ENCODE data around the gene IL20RB. TPM values are rescaled to one million over a fixed set of nuclear protein-coding genes. Genes with fewer than 3 reads are reported as not detected.

The IL20RB gene
- total RNA-seq, 2 experiments from 2014 or later, result 1.5 to 2.2 TPM

DNA sequence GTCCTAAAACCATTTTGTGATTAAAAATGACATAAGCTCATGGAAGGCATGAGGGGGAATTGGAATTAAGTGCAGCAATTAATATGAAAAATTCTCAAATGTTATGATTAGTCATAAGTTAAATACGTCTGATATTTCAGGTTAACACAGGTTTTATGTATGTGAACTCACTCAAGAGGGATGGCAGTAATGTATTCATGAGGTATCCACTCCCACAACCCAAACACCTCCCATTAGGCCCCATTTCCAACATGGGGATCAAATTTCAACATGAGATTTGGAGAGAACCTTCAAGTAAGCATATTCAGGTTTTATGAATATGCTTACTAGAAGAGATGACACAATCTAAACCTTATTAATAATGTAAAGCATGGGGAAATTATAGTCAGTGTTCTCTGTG is 41.6 kb upstream of the IL20RB start:
- ChIA-PET POLR2A (interaction anchor here (2.5 kb wide), 1 partner anchor 55 kb away, joined by 8 read pairs; the partner anchor contains the start of gene NCK1), CTCF (no interaction called here)
- no peak overlapping the region for H3K4me3 ChIP-seq (ENCODE audit: low read length)
- H3K9me3 ChIP-seq (ENCODE audit: control insufficient read depth in 1 of 2, insufficient read depth in 1 of 2, low read length in 2 of 2), result no peaks in the 10 kb centered on the region
- Mint-ChIP-seq H3K4me3 (peak overlapping the region; percentile 21), H3K4me1 (ENCODE audit: low read depth) (peaks cover 91% of the 10 kb centered on the region), H3K27ac (peak overlapping the region; percentile 55), H3K9me3 (no peaks in the 10 kb centered on the region), H3K36me3 (ENCODE audit: low read depth) (peaks cover 46% of the 10 kb centered on the region), H3K27me3 (no peaks in the 10 kb centered on the region)
- TF ChIP-seq, protein P1, sequence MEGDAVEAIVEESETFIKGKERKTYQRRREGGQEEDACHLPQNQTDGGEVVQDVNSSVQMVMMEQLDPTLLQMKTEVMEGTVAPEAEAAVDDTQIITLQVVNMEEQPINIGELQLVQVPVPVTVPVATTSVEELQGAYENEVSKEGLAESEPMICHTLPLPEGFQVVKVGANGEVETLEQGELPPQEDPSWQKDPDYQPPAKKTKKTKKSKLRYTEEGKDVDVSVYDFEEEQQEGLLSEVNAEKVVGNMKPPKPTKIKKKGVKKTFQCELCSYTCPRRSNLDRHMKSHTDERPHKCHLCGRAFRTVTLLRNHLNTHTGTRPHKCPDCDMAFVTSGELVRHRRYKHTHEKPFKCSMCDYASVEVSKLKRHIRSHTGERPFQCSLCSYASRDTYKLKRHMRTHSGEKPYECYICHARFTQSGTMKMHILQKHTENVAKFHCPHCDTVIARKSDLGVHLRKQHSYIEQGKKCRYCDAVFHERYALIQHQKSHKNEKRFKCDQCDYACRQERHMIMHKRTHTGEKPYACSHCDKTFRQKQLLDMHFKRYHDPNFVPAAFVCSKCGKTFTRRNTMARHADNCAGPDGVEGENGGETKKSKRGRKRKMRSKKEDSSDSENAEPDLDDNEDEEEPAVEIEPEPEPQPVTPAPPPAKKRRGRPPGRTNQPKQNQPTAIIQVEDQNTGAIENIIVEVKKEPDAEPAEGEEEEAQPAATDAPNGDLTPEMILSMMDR (IDR thresholded peaks at IDR 0.05), result no peak
- H3K27me3 ChIP-seq (ENCODE audit: control insufficient read depth in 1 of 2, insufficient read depth in 2 of 2, low read length in 2 of 2), result no peaks in the 10 kb centered on the region
- H3K4me1 ChIP-seq (ENCODE audit: insufficient read depth, low read length), result peaks cover 22% of the 10 kb centered on the region
- no peak for ATAC-seq (ENCODE audit: poor library complexity)
- no peak overlapping the region for H3K27ac ChIP-seq (ENCODE audit: low read depth in 1 of 2, low read length in 2 of 2)
- intact Hi-C loops (cut with DNase I, micrococcal nuclease), result loop anchor here in 1 of 2 experiments (5.0 kb wide), 1 partner anchor 54 kb away; the partner anchor contains the start of gene NCK1
- DNase-seq, result no peak
- peaks cover 5% of the 10 kb centered on the region for H3K36me3 ChIP-seq (ENCODE audit: insufficient read depth, low read length)

DNA sequence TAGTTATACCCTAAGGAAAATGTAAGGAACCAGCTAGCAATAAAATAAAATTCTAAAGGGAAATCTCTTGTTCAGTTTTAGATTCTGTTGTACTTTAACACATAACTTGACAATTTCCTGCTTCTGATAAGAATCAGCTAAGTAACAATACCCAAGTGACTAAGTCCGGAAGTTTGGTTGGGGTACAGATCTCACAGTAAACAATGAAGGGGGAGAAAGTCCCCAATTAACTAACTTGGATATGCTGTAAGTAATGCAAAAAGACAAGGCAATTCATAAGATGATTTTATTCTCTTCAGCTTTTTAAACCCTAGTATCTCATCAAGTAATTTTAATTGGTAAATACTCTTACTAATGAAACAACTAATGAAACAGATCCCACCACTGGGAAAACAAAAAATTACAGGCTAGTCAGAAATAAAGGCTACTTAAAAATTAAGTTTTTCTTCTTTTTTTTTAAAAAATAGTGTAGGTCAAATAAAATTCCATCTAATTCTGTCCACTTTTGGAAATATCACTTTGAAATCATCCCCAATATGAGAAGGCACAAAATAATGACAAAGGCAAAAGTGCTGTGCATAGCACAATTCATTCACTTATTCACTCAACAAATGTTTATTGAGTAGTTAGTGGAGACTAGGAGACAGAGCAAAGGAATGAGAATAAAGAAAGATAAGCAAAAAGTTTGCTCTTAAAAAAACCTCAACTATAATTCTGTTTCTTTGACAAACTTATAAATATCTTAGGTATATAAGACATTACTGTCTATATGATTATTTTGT is 37.8 kb upstream of the IL20RB start:
- ATAC-seq (ENCODE audit: poor library complexity) (peak; percentile 93), DNase-seq (peak in 5 of 14 experiments; percentile 4 to 85 (median 79))
- POLR2A ChIA-PET, result interaction anchor here (0.6 to 2.4 kb wide), 7 partner anchors 10 to 724 kb away, joined by 3 to 28 read pairs (median 4); partner anchors contain the start of genes MSL2, NCK1 and STAG1
- Histone ChIP-seq H3K4me3 (ENCODE audit: low read length) (peak overlapping the region; percentile 1), H3K36me3 (ENCODE audit: insufficient read depth, low read length) (peaks cover 5% of the 10 kb centered on the region), H3K27me3 (ENCODE audit: control insufficient read depth in 1 of 2, insufficient read depth in 2 of 2, low read length in 2 of 2) (no peaks in the 10 kb centered on the region), H3K4me1 (ENCODE audit: insufficient read depth, low read length) (peaks cover 23% of the 10 kb centered on the region), H3K27ac (ENCODE audit: low read depth in 1 of 2, low read length in 2 of 2) (peak overlapping the region; percentile 39 to 54), H3K9me3 (ENCODE audit: control insufficient read depth in 1 of 2, insufficient read depth in 1 of 2, low read length in 2 of 2) (no peaks in the 10 kb centered on the region)
- intact Hi-C loops (cut with DNase I, micrococcal nuclease), result loop anchor here (5.0 to 10.0 kb wide), 3 partner anchors 33 to 165 kb away; partner anchors contain the start of genes NCK1 (in 2 of the 2) and STAG1 (in 1 of the 2)
- CTCF ChIA-PET, result interaction anchor here (0.6 to 1.9 kb wide), 4 partner anchors 58 to 167 kb away, joined by 3 to 12 read pairs (median 3); partner anchors contain the start of genes NCK1 and STAG1
- TF ChIP-seq, protein P1 (IDR thresholded peaks at IDR 0.05), result no peak
- Mint-ChIP-seq H3K4me3 (peak overlapping the region; percentile 43), H3K27me3 (no peaks in the 10 kb centered on the region), H3K4me1 (ENCODE audit: low read depth) (peaks cover 88% of the 10 kb centered on the region), H3K36me3 (ENCODE audit: low read depth) (peaks cover 18% of the 10 kb centered on the region), H3K9me3 (no peaks in the 10 kb centered on the region), H3K27ac (peak overlapping the region; percentile 76)

DNA sequence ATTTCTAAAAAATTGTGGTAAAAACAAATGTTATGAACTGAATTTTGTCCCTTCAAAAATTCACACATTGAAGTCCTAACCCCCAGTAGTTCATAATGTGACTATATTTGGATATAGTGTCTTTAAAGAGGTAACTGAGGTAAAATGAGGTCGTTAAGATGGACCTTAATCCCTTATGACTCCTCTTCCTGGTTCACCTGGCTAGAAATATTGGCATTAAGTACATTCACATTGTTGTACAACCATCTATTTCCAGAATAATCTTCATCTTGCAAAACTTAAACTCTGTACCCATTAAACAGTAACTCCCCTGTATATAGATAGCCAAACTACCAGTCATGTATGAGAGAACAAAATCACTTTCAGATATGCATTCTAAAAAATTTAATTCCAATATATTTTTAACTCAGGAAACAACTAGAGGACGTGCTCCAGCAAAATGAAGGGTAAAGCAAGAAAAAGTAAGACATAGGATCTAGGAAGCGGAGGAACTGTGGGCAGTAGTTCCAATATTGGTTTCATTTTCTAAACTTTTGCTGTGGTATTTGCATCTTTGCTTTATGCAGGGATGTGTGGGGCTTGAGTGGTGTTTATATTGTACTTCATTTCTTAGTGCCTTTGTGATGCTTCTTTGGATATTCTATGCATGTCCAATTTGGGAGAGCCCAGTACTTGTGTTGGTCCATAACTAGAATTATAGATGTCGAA is 36.7 kb upstream of the IL20RB start:
- H3K36me3 Mint-ChIP-seq (ENCODE audit: low read depth), result peaks cover 8% of the 10 kb centered on the region
- H3K4me1 Mint-ChIP-seq (ENCODE audit: low read depth), result peaks cover 88% of the 10 kb centered on the region
- TF ChIP-seq, protein P1 (IDR thresholded peaks at IDR 0.05), result no peak
- CTCF ChIA-PET, result interaction anchor here (1.0 kb wide), 1 partner anchor 17 kb away, joined by 4 read pairs; no protein-coding TSS in a partner anchor
- DNase-seq (peak in 3 of 14 experiments; percentile 28 to 66 (median 35)), ATAC-seq (ENCODE audit: poor library complexity) (no peak)
- Histone ChIP-seq H3K4me3 (ENCODE audit: low read length) (peak overlapping the region; percentile 21), H3K36me3 (ENCODE audit: insufficient read depth, low read length) (peaks cover 5% of the 10 kb centered on the region), H3K27me3 (ENCODE audit: control insufficient read depth in 1 of 2, insufficient read depth in 2 of 2, low read length in 2 of 2) (no peaks in the 10 kb centered on the region), H3K9me3 (ENCODE audit: control insufficient read depth in 1 of 2, insufficient read depth in 1 of 2, low read length in 2 of 2) (no peaks in the 10 kb centered on the region), H3K4me1 (ENCODE audit: insufficient read depth, low read length) (peaks cover 19% of the 10 kb centered on the region), H3K27ac (ENCODE audit: low read depth in 1 of 2, low read length in 2 of 2) (peak overlapping the region; percentile 38 to 59)
- H3K27ac Mint-ChIP-seq, result peak overlapping the region; percentile 76
- POLR2A ChIA-PET, result interaction anchor here (0.8 kb wide), 1 partner anchor 59 kb away, joined by 3 read pairs; the partner anchor contains the start of gene NCK1
- H3K9me3 Mint-ChIP-seq, result no peaks in the 10 kb centered on the region
- intact Hi-C loops (cut with DNase I, micrococcal nuclease), result loop anchor here (5.0 to 10.0 kb wide), 3 partner anchors 34 to 166 kb away; partner anchors contain the start of genes NCK1 (in 1 of the 2) and STAG1 (in 1 of the 2)
- H3K27me3 Mint-ChIP-seq, result no peaks in the 10 kb centered on the region
- H3K4me3 Mint-ChIP-seq, result peak overlapping the region; percentile 70

All from CD4-positive, alpha-beta T cell (primary cell).